Posterior cingulate gyrus (tissue), 11 donors: Measurements from ENCODE around the gene POLA1.

ENCODE experiments used
- DNase-seq, 10 donors: peaks; one replicate each; pipeline versions ENCODE4 v3.0.0 to v3.0.0-alpha.2; 2020 to 2021; ENCODE audit warnings: mixed read lengths in 3 of 10
- intact Hi-C: fragments of 100-400 bp; cut with DNase I; formaldehyde crosslinking; loops from one replicate; pipeline ENCODE4 v1.15.1; 2023

Gene POLA1

DNA sequence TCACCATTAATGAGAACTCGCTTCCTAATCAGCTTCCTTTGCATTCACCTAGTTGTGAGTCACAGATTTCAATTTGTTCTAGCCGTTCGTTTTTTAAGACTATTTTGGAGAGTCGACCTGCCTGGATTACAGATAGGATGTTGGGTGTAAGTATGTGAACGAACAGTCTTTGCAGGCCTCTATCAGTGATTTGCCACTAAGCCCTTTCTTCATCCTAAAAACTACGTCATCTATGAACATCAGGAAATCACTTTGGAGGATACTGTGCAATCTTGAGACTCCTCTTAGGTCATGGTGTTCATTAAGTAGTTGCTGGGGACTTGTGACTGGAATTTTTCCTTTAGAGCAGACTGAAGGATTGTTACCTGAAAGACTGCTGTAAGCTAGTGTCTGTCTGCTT, 1.1 kb downstream of the POLA1 start:
- intact Hi-C loops, result no loop called here
- DNase-seq, result no peak

DNA sequence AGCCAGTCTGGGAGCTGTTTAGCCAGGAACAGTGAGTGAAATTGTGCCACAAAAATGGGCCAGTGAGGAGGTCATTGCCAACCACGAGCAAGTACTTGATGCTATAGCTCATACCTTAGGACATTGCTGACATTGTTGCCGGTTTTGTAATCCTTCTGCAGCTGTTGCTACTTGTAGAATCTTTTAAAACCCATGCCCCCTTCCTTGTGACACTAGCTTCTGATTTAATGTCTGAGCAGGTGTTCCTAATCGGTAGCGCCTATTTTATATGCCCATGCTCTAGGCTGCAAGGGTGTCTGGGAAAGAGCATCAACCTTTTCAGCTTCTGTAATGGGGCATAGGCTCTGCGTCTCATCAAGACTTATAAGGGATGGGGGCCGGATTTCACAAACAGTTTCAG, 2.6 kb downstream of the POLA1 start:
- DNase-seq, result no peak

DNA sequence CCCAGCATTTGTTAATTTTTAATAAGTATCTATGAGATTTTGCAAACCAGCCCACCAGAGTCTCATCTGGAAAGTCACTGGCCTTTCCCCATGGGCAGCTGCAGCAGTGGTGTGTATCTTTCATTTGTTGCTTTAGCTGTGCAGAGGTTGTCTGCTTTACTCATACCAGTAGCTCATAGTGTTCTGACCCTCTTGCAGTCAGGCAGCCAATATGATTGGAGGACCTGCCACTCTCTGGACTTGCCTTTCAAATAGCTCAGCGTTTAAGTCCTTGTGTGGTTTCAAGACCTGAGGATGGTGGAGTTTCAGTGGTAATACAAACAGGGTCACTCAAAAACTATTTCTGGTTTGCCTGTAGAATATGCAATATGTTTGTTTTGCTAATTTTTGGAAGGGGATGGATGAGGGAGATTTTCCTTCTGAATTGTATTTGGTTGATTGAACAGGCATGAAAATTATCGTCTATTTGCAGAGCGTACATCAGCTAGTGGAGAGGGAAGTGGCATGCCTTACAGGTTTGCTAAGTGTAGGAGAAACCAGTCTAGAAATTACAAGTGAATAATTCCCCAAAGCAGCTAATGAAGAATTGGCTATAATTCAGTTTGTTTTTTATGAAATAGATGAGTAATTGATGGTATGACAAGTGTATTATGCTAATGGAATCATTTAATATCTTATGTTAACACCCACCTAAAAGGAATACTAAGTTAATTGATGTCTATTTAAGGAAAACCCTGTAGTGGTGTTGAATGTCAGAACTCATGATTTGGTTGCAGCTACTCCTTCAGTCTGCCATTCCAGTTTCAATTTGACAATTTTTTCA, 8.9 kb downstream of the POLA1 start:
- no peak for DNase-seq
- intact Hi-C loops, result no loop called here

More for the DNA sequence above, 2.6 kb downstream of the POLA1 start:
- intact Hi-C loops, result no loop called here

DNA sequence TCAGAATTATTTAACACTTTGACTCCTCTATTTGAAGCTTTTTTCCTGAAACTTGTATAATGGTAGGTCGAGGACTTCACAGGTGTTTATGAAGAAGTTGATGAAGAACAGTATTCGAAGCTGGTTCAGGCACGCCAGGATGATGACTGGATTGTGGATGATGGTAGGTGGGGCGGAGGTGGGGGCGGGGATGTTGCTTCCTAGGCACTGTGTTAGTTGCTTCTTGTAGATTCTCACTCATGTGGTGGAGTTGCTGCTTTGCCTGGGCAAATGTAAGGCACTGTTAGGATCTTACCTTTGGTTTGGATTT, 9.4 kb downstream of the POLA1 start:
- intact Hi-C loops, result no loop called here
- DNase-seq, result no peak

DNA sequence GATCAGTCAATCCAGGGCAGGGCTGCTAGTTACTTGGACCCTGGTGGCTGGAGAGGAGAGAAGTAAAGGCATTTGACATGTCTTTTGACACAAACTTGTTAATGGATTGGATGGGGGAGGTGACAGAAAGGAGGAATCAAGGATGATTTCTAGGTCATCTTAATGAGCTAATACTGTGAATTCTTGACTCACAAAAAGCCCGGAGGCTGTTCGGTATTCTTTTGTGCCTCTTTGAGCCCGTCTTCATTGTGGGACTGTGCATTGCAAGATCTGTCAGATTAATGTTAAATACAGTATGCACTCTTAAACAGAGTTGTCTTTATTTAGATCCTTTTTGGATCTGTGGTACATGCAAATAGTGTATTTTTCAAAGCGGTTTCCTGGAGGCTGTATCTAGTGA, 25.1 kb downstream of the POLA1 start:
- intact Hi-C loops, result no loop called here
- no peak for DNase-seq

DNA sequence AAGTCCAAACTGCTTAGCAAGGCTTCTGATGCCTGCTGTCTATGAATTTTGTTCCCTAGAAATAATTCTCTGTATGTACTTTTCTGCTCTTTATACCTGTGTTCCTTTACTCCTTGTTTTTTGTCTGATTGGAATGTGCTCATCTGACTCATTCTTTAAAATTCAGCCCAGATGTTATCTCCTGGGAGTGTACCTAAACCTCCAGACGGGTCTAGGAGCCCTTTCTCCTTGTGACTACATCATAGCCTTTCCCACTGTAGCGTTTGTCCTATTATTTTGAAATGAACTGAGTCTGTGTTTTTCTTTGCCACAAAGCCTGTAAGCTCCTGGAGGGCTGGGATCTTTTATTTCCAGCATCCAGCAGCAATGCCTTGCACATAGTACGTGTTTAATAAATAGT, 26.3 kb downstream of the POLA1 start:
- DNase-seq, result no peak
- intact Hi-C loops, result no loop called here

DNA sequence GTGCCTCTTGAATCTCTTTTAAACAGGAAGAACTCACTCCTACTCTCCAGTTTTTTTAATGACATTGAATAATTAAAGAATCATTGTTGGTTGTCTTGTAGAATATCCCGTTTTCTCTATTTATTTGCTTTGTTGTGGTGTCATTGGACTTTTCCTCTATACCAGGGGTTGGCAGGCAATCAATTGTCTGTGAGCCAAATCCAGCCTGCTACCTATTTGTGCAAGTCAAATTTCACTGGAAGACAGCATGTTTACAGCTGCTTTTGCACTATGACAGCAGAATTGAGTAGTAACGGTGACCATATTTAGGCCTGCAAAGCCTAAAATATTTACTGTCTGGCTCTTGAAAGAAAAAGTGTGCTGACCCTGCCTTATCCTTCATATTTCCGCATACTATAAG, 34.8 kb downstream of the POLA1 start:
- intact Hi-C loops, result no loop called here
- no peak for DNase-seq

DNA sequence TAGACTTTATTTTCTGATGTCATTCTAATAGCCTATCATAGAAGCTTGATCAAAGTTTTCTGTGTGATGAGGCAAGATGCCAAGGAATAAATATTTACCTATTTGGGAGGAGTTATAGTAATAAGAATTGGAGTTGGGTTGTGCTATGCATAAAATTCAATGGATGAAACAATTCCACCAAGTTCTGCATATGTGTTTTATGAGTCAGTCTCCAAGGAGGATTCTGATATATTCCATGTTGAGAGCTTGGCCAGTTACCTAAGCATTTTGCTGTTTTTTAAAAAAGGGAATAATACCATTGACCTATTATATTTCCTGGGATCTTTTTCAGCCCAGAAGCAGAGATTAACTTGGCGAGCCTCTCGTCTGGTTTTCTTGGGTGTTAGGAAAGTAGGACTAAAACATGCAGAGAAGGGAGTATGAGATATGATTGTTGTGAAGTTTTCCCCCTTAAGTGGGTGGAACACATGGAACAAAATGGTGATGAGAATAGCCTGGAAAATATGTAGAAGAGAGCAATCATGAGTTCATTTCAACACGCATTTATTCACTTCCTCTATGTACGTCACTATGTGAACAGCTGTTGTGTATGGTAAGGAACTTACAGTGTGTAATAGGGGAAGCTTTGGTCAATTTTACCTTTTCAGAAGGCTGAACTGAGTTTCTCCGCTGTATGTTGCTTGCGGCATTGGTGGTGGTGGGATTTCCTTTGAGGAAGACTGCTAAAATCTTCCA, 39.2 kb downstream of the POLA1 start:
- DNase-seq, result no peak

DNA sequence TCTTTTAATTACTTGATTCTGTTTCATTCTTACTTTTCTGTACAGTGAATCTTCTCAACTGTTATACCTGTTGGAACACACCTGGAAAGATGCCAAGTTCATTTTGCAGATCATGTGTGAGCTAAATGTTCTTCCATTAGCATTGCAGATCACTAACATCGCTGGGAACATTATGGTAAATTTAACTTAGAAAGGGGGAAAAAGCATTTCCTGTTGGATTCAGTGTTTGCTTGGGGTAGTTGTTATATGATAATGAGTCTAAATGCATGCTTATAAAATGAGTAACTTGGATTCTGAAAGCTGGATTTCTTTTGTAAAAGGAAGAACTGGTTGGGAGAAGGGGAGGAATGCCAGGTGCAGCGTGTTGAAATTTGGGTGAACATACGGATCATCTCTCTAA, 47.6 kb downstream of the POLA1 start:
- DNase-seq, result no peak
- intact Hi-C loops, result no loop called here

More for the DNA sequence above, 39.2 kb downstream of the POLA1 start:
- intact Hi-C loops, result no loop called here

DNA sequence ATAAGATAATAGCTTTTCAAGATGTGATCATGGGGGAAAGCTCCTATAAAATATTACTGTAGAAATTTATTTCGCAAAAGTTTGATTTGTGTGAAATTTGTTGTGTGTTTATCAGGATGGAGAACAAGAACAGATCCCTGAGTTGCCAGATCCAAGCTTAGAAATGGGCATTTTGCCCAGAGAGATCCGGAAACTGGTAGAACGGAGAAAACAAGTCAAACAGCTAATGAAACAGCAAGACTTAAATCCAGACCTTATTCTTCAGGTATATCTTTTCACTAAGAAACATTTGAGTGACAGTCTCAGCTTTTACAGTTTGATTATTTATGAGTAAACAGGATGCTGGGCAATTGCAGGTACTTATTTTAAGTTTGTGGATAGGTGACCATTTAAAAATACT, 54.5 kb downstream of the POLA1 start:
- intact Hi-C loops, result no loop called here
- no peak for DNase-seq

DNA sequence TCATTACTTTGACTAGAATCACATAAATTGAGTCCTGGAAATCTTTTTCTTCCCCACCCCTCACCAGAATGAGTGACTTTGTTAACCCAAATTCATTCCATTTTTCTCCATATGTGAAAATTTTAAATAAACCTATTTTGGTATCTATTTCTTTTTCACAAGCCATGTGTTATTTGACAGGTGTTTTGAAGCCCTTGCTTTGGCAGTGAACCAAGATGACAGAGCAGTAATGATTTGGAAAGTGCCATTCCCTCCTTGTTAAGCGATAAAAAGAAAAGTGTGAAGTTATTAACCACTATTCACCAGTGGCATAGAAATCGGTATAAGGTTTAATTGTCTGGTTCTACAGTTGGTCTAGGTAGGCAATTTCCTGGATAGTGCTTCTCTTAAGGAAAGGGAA, 66.1 kb downstream of the POLA1 start:
- intact Hi-C loops, result no loop called here
- DNase-seq, result no peak

DNA sequence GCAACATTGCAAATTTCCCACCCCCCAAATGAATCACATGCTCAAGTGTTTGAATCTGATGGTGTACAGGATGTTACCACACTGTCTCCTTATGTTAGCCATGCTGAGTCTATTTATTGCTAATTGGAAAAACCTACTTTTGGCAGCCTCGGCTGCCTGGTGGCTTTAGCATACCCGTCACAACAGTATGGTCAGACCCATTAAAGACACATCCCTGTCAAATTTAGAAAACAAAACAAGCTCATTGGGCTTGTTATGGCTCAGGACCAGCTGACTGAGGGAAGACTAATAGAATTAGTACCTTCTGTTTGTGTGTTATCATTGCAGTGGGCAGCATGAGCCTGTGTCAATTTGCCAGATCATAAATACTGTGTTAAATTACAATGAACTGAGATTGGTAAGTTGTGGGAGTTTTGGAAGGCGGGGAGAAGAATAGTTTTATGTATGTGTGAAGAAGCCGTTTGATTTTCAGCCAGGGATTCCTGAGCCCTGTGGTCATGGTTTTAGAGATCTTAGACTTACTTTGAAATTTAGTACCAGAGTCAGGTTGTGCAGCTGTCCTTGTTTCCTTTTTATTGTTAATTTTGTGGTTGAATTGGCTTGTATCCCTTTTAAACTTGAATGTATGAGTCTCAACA, 66.8 kb downstream of the POLA1 start:
- intact Hi-C loops, result no loop called here
- no peak for DNase-seq

DNA sequence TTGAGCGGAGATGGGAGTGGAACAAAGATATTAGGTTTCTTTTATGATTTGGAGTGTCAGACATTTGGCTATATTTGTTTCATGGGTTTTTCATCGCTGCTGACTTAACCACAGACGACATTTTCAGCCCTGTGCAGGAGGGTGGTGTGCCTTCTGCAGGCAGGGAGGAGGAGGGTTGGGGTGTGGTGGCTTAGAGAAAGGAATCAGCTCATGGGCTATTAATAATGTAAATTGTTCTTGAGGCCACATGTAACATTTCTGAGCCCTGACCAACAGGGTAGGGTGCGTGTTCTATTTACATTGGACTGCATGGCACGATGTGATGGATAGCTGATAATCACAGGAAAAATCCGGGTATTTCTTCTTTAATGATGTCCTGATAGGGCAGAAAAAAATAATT, 67.6 kb downstream of the POLA1 start:
- intact Hi-C loops, result no loop called here
- DNase-seq, result no peak

DNA sequence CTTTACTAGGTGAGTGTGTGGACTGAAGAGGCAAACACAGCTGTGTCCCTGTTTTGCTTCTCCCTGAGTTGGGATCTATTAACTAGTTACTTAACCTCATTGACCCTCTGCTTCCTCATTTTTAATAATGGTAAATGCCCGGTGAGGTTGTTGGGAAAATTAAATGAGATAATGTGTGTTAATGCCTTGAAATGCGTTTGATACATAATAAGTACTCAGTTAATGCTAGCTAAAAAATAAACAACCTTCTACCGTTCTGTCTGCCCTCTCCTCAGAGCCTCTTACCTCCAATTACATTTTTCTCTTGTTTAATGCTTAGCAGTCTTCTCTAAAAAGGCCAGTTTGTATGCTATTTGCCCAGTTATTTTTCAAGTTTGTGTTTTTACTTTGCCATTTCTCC, 70.3 kb downstream of the POLA1 start:
- intact Hi-C loops, result no loop called here
- no peak for DNase-seq

DNA sequence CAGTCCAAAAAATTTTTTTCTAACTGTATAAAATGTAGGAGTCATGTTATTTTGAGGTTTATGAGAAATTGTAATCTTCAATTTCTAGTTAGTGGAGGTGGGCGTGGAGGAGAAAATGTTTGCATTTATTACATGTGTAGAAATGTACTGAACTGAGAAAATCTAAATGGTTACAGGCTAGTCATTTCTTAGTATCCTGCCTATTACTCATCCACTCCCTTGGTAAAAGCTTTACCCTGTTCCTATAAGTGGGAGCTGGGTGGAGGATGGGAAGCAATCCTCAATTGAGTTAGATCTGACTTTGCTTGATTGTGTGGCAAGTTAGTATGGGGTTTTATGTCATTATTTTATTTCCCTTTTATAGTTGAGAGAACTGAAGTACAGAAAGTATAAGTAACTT, 73.8 kb downstream of the POLA1 start:
- no peak for DNase-seq
- intact Hi-C loops, result no loop called here

DNA sequence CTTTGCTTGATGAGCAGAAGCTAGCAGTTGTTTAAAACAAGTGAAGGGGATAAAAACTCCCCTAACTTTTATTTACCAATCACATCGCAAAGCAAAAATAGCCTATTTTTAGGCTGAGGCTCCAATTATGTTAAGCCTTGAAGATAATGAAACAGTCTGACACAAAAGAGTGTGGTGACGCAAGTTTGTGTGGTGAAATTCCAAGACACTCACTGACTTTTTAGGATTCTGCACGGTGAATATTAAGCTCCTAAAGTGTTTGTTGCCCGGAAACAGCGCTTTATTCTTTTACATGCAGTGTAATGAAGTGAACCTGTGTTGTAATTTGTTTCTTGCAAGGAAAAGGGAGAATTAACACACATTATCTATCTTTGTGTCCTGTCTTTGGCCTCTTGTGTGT, 74.8 kb downstream of the POLA1 start:
- DNase-seq, result no peak
- intact Hi-C loops, result no loop called here

DNA sequence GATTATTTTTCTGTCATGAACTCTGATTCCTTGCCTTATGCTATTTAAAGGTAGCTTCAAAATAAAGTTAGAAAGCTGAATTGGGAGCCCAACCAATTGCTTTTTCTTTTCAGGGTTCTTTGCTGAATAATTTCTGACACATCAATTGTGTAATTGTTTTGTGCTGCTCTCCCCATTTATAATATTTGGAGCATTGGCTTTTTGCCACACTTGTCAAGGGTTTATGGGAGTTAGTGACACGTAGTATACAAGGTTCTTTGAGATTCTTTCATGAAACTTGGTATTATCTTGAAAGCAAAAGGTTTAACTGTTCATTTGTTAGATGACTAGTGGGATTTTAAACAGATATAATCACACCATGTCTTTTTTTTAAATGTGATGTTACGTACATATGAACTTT, 80.9 kb downstream of the POLA1 start:
- intact Hi-C loops, result no loop called here
- no peak for DNase-seq

DNA sequence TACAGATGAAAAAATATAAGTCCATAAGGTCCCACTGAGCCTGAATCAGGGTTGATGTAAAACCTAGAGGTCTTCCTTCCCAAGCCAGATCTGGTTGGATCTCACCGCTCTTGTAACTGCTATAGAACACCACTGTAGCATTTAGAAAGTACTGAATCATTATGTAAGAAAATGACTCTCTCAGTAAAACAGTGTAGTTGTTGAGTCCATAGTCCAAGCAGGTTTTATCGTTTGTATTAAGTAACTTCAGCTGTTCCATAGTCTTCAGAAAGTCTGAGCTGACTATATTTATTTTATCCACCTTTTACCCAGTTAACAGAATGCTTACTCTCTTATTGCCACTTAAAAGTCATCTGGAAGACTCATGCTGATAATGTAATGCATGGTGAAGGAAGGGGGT, 82.2 kb downstream of the POLA1 start:
- intact Hi-C loops, result no loop called here
- no peak for DNase-seq

DNA sequence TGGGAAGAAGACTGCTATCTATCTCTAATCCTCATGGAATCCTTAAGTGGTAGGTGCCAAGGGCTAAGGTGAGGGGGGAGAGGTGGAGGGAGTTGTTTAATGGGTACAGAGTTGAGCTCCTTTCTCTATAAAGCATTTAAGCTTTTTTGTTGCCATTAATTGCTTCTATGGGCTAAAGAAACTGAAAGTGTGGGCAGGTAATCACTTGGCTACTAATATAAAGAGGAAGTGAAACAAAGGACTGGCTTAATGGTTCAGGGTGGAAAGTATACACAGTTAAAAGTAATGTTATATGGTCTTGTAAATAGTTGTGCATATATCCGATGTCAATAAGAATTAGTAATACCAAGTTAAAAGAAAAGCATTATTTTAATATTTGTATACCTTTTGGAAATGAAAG, 83.9 kb downstream of the POLA1 start:
- no peak for DNase-seq

DNA sequence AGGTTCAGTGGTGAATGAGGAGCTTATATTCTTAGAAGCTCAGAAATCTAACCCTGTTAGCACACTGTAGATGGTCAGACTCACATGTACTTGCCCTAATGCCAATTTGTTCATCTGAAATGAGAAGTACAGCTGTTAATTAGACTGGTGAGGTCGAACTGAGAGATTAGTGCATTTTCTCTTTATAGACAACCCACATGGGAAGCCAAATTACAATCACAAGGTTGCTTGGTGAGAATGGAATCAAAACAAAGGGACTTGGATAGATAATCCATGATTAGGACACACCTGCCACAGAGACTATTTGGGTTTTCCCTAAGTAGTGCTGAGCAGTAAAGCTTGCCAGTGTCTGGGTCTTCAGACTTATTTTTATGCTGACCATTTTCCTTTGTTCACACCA, 88.3 kb downstream of the POLA1 start:
- DNase-seq, result no peak
- intact Hi-C loops, result no loop called here

More for the DNA sequence above, 83.9 kb downstream of the POLA1 start:
- intact Hi-C loops, result no loop called here

DNA sequence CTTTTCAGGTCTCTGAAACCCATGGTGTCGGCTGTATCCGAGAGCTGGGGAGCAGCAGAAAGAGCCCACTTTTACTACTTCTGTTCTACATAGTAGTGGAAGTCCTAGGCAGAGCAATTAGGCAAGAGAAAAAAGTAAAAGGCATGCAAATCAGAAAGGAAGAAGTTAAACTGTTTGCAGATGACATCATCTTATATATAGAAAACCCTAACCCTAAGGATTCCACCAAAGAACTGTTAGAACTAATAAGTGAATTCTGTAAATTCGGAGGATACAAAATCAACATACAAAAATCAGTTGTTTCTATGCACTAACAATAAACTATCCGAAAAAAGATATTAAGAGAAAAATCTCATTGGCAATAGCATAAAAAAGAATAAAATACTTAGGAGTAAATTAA, 95.3 kb downstream of the POLA1 start:
- no peak for DNase-seq
- intact Hi-C loops, result no loop called here

DNA sequence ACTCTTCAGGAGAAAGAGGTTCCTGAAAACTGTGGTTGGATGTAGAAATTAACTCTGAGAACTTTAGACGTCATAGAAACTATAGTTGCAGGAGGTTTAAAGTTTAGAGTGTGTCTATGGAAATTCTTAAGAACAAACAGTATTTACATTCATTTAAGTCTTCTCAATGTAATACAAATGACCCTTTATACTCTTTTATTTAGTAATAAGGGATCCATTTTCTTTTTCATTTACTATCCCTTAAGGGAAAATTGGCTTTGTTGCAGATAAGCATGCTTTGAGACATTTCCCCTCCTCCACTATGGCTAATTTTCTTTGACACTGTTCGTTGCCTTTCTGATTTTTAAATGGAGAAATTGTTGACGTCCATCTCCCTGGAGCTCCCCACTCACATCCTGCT, 96.4 kb downstream of the POLA1 start:
- intact Hi-C loops, result no loop called here
- DNase-seq, result no peak
